ENCODE measurements around the gene MAD2L1BP. TPM values are rescaled to one million over a fixed set of nuclear protein-coding genes. Genes with fewer than 3 reads are reported as not detected.

Gene MAD2L1BP
- total RNA-seq, 1 experiment from 2014 or later = 46.3 TPM

GRCh38 chr6:43689421-43689820, 53.8 kb downstream of the MAD2L1BP start:
- Histone ChIP-seq H3K79me2 (ENCODE audit: insufficient read depth, low read length) (peaks cover 19% of the 10 kb centered on the region), H3K14ac (ENCODE audit: insufficient read depth, low read length) (no peak overlapping the region), H2BK120ac (ENCODE audit: low read depth, low read length, poor library complexity, severe bottlenecking) (no peak overlapping the region), H3K23ac (ENCODE audit: insufficient read length, low read depth, low read length) (no peak overlapping the region), H3K23me2 (ENCODE audit: insufficient read length, low read depth, low read length, poor library complexity, severe bottlenecking) (peaks cover 8% of the 10 kb centered on the region), H3K18ac (ENCODE audit: insufficient read length, low read depth, low read length) (no peak overlapping the region), H4K8ac (replicated peaks; ENCODE audit: insufficient read length, low read depth, low read length) (no peak overlapping the region), H3K9ac (ENCODE audit: extremely low read depth, insufficient read length, low read length) (no peak overlapping the region), H2BK20ac (ENCODE audit: low read depth, low read length, poor library complexity, severe bottlenecking) (no peak overlapping the region), H4K20me1 (ENCODE audit: control insufficient read depth, insufficient read depth, insufficient read length) (no peaks in the 10 kb centered on the region), H2BK15ac (ENCODE audit: low read depth, low read length) (no peak overlapping the region), H3T11ph (ENCODE audit: low read length) (no peak overlapping the region), H4K91ac (ENCODE audit: insufficient read length, low read depth, low read length) (no peak overlapping the region), H3K27ac (ENCODE audit: insufficient read length, low read depth, low read length) (no peak overlapping the region), H2AFZ (ENCODE audit: low read length) (no peak overlapping the region), H3K79me1 (ENCODE audit: insufficient read depth, low read depth, low read length, poor library complexity, severe bottlenecking) (peaks cover 11% of the 10 kb centered on the region), H3K4ac (ENCODE audit: low read depth, low read length) (no peak overlapping the region), H3K4me1 (ENCODE audit: insufficient read depth, low read length) (no peaks in the 10 kb centered on the region; the same call in 1 of the 2 replicates), H3K9me3 (ENCODE audit: control insufficient read depth, low read depth, low read length) (no peaks in the 10 kb centered on the region), H3K4me2 (ENCODE audit: insufficient read depth, insufficient read length, low read length) (no peak overlapping the region), H2AK5ac (ENCODE audit: insufficient read length, low read length) (no peak overlapping the region), H3K56ac (ENCODE audit: insufficient read length, low read depth, low read length) (no peak overlapping the region), H2BK12ac (ENCODE audit: insufficient read length, low read depth, low read length) (no peak overlapping the region), H4K5ac (ENCODE audit: insufficient read length, low read depth, low read length) (no peak overlapping the region), H3K27me3 (ENCODE audit: insufficient read depth, low read length) (no peaks in the 10 kb centered on the region), H2BK5ac (ENCODE audit: insufficient read length, low read length) (no peak overlapping the region)
- Mint-ChIP-seq H3K27me3 (ENCODE audit: low read depth) (no peaks in the 10 kb centered on the region; the same call in 1 of the 2 replicates), H3K36me3 (ENCODE audit: insufficient read depth in 1 of 3, low read depth in 3 of 3) (no peaks in the 10 kb centered on the region; a peak in 2 of 7 replicates), H3K4me3 (no peak overlapping the region), H3K9me3 (no peaks in the 10 kb centered on the region), H3K27ac (no peak overlapping the region), H3K4me1 (peaks cover 17 to 18% of the 10 kb centered on the region in 2 experiments)
- no peak for DNase-seq
- no CpG with 5 or more reads among the region's 2 CpGs for WGBS (ENCODE audit: extremely low coverage, insufficient read length, low lambda C conversion rate)
- no peak for TF ChIP-seq CTCF (conservative IDR thresholded peaks at IDR 0.05)

Other genes with a start within 250 kb of the MAD2L1BP start
- 28.0 and 31.8 TPM in 2 replicates for gene ABCC10, start 208.3 kb upstream of the MAD2L1BP start, total RNA-seq (2021)
- 0.57 and 0.96 TPM in 2 replicates for gene DLK2, start 180.3 kb upstream of the MAD2L1BP start, total RNA-seq (2021)
- 45.1 and 49.2 TPM in 2 replicates for gene TJAP1, start 158.3 kb upstream of the MAD2L1BP start, total RNA-seq (2021)
- 0.26 and 0.55 TPM in 2 replicates for gene LRRC73, start 125.5 kb upstream of the MAD2L1BP start, total RNA-seq (2021)
- gene YIPF3, start 118.9 kb upstream of the MAD2L1BP start, total RNA-seq (2021) = 80.7 and 84.5 TPM in 2 replicates
- gene POLR1C, start 118.8 kb upstream of the MAD2L1BP start, total RNA-seq (2021) = 75.8 and 76.6 TPM in 2 replicates
- gene XPO5, start 59.8 kb upstream of the MAD2L1BP start, total RNA-seq (2021) = 107 and 114 TPM in 2 replicates
- 12.6 and 15.1 TPM in 2 replicates for gene POLH, start 59.7 kb upstream of the MAD2L1BP start, total RNA-seq (2021)
- 67.6 and 72.2 TPM in 2 replicates for gene GTPBP2, start 6.6 kb upstream of the MAD2L1BP start, total RNA-seq (2021)
- gene RSPH9, start 9.2 kb downstream of the MAD2L1BP start, total RNA-seq (2021) = 0.39 and 0.50 TPM in 2 replicates
- 65.1 and 67.3 TPM in 2 replicates for gene MRPS18A, start 52.0 kb downstream of the MAD2L1BP start, total RNA-seq (2021)
- 46.1 and 47.9 TPM in 2 replicates for gene VEGFA, start 134.4 kb downstream of the MAD2L1BP start, total RNA-seq (2021)